ENCODE data around the gene LRRC8D.
A peak's percentile ranks its signal among the peaks of the same experiment; 100 is the strongest.

LRRC8D gene

GRCh38 chr1:89871768-89872473 is 51.1 kb downstream of the LRRC8D start:
- H3K4me3 ChIP-seq (replicated peaks; ENCODE audit: low read depth, low read length): no peak overlapping the region
- TF ChIP-seq CTCF (IDR thresholded peaks at IDR 0.05; ENCODE audit: low read length, missing control alignments): no peak
- no peak for DNase-seq (ENCODE audit: low read depth)

GRCh38 chr1:89872567-89872966 is 51.7 kb downstream of the LRRC8D start:
- DNase-seq (ENCODE audit: low read depth): no peak
- TF ChIP-seq CTCF (IDR thresholded peaks at IDR 0.05; ENCODE audit: low read length, missing control alignments): no peak
- H3K4me3 ChIP-seq (replicated peaks; ENCODE audit: low read depth, low read length): no peak overlapping the region

GRCh38 chr1:89873288-89873687 is 52.5 kb downstream of the LRRC8D start:
- no peak for TF ChIP-seq CTCF (IDR thresholded peaks at IDR 0.05; ENCODE audit: low read length, missing control alignments)
- DNase-seq (ENCODE audit: low read depth): peak; percentile 34

GRCh38 chr1:89873770-89874169 is 52.9 kb downstream of the LRRC8D start:
- no peak overlapping the region for H3K4me3 ChIP-seq (replicated peaks; ENCODE audit: low read depth, low read length)
- TF ChIP-seq CTCF (IDR thresholded peaks at IDR 0.05; ENCODE audit: low read length, missing control alignments): no peak
- DNase-seq (ENCODE audit: low read depth): peak; percentile 94

More at GRCh38 chr1:89873288-89873687, 52.5 kb downstream of the LRRC8D start:
- H3K4me3 ChIP-seq (replicated peaks; ENCODE audit: low read depth, low read length): no peak overlapping the region

GRCh38 chr1:89876463-89876862 is 55.6 kb downstream of the LRRC8D start:
- H3K4me3 ChIP-seq (replicated peaks; ENCODE audit: low read depth, low read length): no peak overlapping the region
- DNase-seq (ENCODE audit: low read depth): no peak
- TF ChIP-seq CTCF (IDR thresholded peaks at IDR 0.05; ENCODE audit: low read length, missing control alignments): no peak

GRCh38 chr1:89877756-89878155 is 56.9 kb downstream of the LRRC8D start:
- H3K4me3 ChIP-seq (replicated peaks; ENCODE audit: low read depth, low read length): no peak overlapping the region
- no peak for TF ChIP-seq CTCF (IDR thresholded peaks at IDR 0.05; ENCODE audit: low read length, missing control alignments)
- no peak for DNase-seq (ENCODE audit: low read depth)

- TF ChIP-seq CTCF (IDR thresholded peaks at IDR 0.05; ENCODE audit: low read length, missing control alignments): no peak
- no peak for DNase-seq (ENCODE audit: low read depth)
- H3K4me3 ChIP-seq (replicated peaks; ENCODE audit: low read depth, low read length): no peak overlapping the region
These were observed 57.4 kb downstream of the LRRC8D start for GRCh38 chr1:89878256-89878655.

Data from fibroblast of pulmonary artery (primary cell).